OCI-M1 (cell line): ENCODE data around the gene ACACB.

Experiments
- DNase-seq: peaks from one replicate; lab custom pipeline; 2025; lab: John Stamatoyannopoulos, UW

The ACACB gene

DNA sequence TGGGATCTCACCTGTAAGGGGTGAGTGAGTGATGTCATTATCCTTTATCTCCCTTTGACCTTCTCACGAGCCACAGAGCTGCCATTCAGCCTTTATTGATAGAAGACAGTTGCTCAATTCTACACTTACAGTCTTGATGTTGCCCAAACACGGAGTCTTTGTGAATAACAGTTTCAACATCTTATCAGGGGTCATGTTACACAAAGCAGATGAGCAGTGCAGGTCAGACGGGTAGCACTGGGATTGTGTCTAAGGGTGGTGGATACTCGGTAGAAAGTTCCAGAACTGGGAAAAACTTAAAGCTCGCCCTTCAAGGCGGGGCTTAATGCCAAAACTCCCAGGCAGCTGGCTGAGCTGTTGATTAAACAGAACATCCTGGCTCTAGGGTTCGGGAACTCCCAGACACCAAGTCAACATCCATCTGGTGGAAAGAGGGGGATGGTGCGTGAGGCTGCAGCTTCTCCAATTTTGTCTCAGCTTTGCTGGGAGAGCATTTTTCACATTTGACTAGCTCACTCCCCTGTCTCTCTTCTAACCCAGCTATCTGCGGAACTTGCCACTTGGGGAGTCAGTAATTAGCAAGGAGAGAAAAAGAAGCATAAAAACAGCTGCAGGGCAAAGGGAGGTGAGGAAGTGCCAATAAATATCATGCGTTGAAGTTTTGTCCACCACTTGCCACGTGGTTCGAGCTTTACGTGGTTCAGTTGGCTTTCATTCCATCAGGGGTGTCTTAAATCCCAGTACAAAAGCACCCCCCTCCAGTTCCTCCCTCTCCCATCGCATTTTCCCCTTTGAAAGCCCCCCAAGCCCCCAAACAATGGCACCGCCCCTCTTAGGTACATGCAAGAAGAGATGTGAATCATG, 161.7 kb downstream of the ACACB start:
- DNase-seq = no peak

DNA sequence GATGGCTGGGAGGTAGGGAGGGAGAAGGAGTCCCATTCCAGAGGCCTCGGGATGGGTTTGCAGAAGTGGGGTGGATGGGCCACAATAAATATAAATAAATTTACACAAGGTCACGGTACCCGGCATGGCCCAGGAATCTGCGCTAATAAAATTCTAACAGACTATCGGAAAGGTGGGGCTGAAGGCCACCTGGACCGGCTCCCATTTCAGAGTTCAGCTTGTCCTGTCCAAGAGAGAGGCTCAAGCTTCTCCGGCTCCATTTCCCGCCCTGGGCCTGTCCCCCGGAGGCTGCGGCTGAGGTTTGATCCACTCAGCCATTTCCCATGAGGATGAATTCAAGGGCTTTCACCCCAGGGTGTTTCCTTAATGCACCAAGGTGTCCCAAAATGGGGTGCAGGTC, 162.5 kb downstream of the ACACB start:
- DNase-seq = no peak

DNA sequence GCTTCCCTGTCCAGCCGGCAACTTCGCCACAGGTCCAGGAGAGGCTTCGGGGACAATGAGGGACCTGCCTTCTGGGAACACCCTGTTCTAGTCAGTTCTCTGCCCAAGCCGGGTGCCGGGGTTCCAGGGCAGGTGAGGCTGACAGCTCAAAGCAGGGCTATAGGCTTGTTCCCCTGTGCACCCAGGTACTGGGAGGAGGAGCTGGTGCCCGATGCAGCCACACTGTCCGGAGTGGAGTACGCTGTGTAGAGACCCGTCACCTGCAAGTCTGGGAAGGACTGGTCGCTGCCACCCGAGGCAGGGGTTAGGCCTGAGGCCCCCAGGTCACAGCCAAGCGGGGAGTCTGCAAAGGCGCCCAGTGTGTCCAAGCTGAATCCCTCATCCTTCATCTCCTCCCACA, 163.1 kb downstream of the ACACB start:
- no peak for DNase-seq

DNA sequence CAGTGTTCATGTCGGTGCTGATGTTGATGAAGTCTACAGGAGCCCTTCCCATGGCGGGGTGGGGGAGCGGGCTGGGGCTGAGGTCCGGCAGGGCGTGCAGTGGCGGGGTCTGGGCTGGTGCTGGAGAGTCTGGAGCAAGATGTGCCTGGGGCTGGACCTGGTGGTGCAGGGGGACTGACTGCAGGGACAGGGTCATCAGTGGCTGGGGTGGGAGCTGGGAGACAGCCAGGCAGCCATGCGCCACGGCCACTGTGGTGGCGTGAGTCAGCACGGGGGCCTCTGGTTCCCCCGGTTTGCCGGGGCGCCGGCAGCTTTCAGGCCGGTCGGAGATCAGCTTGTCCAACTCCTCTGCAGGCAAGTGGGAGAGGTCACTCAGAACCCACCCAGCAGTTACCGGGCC, 165.1 kb downstream of the ACACB start:
- no peak for DNase-seq

DNA sequence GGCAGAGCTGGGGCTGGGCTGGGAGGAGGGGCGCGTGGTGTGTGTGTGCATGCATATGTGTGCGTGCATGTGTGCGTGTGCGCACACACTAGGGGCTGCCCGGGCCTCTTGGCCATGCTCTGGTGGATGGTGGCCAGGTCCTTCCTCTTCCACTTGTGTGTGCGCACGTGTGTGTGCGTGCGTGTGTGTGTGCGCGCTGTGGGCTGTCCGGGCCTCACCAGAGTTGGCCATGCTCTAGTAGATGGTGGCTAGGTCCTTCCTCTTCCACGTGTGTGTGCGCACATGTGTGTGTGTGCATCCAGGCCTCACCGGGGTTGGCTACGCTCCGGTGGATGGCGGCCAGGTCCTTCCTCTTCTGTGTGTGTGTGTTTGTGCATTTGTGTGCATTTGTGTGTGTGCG, 168.0 kb downstream of the ACACB start:
- DNase-seq = no peak

DNA sequence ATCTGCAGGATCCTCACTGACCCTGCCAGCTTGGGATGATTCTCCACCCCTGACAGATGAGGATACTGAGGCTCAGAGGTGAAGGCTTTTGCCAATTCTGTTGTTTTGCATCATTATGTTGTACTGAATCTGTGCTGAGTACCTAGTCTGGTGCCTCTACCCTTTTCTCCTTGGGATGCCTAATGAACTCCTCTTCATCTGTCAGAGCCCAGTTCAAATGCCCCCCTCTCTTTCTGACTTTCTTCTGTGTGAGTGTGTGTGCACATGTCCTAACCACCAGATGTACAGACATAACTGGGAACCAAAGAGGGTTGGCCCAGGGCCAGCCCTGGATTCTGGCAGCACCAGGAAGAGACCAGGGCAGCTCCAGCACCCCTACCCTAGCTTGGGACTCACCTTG, 169.9 kb downstream of the ACACB start:
- DNase-seq = no peak

DNA sequence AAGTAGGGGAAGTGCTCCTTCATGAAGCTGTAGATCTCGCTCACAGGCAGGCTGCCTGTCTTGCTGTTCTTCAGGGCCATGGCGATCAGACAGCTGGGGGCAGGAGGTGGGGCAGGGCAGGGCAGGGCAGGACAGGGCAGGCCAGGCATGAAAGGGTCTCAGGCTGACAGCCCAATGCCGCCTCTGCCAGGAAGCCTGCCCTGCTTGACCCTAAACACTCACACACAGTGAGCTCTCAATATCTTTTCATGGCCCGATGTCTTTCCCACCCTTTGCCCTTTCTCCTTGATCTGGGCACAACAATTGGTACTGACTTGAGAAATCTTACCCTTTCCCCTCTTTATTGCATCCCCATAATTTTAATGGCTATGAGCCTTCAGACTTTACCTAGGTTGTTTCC, 170.3 kb downstream of the ACACB start:
- no peak for DNase-seq

DNA sequence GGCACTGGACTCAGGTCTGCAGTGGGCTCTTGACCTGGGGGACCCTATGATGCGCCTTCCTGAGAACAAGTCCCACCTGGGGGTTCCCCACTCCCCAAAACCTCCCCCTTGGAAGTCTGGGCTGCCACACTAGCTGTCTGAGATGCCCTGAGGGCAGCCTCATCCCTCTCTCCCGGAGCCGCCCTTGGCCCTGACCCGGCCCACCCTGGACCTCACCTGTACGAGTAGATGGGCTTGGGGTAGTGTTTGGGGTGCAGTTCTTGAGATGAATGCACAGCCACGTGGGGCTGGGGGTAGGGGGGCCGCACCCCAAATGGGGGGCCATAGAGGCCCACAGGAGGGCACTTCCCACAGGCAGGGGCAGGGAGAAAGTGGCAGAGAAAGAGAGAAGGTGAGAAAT, 170.8 kb downstream of the ACACB start:
- DNase-seq = no peak

DNA sequence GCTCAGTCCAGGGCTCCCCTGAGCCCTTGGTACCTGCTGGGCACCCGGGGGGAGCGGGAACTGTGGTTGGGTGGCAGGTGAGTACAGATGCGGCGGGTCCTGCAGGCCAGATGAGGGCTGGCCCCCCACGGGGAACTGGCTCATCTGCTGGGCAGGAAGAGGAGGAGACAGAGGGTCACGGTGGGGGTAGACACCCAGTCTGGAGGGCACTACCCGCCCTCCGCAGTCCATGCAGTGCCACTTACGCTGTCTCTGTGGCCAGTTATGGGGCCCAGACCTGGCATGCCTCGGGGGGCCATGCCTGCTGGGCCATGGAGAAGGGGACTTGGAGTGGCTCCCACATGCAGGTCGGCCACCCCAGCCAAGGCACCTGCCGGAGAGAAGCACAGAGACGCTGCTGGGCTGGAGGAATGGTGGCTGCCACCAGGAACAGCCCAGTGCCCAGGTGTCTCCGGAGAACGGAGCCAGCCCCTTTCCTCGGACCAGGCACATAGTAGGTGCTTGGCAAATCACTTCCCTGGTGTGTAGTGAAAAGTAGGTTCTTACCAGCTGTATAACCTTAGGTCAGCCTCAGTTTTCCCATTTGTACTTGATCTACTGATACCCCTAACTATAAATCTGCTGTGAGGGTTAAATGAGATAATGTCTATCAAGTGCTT, 171.6 kb downstream of the ACACB start:
- DNase-seq = no peak

DNA sequence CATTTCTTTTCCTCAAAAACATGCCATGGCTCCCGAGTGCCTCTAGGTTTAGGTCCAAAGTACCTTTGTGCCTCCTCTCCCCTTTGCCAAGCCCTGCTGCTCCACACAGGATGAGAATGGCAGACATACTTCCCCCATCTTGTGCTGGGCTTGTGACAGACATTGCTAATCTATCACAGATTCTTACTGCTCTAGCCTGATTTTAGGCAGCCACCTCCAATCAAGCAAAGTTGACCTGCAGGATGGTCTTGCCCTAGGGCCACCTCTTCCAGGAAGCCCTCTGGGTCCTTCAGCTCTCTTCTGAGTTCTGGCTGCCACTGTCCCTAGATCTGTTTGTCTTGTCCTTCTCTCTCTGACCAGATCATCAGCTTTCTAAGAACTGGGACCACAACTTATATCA, 172.2 kb downstream of the ACACB start:
- DNase-seq = peak; percentile 22

DNA sequence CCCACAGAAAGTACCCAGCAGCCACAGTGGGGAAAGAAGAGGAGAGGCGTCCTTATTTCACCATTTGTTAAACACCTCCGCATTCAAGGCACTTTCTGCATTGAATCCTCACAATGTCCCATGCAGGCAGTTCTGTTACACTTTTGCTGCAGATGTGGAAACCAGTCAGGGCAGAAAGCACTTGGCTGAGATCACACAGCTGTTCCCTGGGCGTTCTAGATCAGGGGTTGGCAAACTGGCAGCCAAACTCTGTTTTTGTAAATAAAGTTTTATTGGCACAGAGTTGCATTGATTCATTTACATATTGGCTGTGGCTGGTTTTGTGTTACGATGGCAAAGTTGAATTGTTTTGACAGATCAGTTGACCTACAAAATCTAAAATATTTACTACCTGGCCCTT, 172.6 kb downstream of the ACACB start:
- DNase-seq = no peak

DNA sequence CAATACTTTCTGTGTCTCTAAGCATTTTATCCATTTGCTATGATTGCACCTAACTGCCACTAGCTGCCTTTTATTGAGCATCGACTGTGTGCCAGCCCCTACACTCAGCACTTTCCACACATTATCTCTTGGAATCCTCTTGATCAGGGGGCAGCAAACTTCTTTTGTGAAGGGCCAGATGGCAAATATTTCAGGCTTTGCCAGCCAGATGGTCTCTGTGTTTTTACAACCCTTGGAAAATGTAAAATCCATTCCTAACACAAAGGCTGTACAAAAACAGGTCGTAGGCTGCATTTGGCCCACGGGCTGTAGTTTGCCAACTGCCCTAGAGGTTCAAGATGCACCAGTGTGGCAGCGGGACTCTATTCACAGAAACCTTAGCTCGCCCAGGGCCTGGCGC, 173.2 kb downstream of the ACACB start:
- DNase-seq = no peak

DNA sequence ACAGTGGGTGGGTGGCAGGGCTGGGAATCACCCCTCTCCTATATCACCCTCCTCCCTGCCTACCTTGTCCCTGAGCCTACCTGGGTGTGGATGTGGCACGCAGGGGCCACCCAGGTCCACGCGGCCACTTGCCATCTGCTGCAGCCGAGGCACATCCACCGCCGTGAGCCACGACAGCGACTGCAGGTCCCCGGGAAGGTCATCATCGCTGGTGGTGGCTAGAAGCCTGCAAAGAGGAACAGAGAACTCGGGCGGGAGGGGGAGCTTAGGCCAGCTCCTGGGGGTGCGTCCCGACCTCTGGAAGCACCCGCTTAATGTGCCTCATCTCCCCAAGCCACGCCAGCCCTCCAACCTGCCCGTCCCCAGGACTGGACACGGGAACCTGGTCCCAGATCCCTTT, 173.7 kb downstream of the ACACB start:
- DNase-seq = no peak

DNA sequence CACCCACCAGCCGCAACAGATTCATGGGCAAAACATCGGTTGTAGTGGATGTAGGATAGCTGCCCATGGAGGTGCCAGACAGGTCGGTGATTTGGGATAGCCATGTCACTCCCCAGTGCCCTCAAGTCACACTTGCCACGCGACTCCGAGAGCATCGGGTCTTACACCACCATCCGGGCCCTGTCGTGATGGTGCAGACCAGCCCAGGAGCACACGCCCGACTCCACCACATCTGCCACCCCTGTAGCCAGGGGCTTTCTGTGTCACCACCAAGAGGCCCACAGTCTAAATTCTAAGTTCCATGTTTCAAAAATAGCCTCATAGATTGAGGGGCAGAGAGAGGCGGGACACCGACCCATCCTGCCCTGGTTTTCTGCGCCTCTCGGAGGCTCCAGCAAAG, 174.7 kb downstream of the ACACB start:
- DNase-seq = no peak

DNA sequence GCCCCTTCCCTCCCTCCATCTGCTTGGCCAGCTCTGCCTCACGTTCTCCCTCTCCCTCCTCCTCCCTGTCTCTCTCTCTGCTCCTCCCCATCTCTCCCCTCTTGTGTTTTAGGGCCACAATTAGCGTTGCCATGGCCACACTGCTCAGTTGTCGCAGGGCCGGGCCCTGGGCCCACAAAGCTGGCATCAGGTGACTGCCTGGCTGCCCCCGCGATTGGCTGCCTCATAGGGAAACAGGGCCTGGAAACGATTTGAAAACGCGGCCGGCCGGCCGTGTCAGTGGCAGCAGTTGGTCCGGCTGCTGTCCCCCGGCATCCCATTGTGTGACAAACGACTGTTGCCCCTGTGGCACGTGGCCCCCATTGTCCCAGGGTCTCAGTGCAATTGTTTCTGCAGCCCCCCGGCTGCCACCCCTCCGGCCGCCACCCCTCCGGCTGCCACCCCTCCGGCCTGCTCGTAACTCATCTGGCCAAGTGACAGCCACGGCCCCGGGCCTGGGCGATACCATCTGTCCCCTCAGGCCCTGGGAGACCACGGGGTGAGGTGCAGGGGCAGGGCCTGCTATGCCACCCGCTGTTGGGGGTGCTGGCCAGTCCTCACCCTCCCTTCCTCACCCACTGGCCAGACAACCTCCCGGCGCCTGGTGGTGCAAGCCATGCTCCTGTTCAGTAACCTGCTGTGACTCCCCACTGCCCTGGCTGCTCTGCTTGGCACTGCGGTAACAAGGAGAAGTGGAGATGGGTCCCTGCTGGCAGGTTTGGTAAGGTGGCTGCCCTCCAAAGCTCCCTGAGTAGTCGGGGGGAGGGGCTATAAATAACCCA, 175.3 kb downstream of the ACACB start:
- DNase-seq = no peak

DNA sequence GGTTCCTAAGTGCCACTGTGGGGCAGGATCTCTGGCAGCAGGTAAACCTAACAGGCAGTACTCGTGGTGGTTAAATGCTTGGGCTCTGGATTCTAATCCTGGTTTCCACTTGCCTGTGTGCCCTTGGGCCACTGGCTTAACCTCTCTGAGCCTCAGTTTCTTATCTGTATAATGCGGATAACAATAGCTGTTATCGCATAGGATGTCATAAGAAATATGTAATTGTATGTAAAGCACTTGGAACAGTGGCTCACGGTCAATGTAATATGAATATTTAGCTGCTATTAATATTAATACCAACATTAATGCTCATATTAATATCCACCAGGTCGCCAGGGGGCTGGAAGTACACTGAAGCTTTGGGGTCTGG, 175.9 kb downstream of the ACACB start:
- DNase-seq = no peak

DNA sequence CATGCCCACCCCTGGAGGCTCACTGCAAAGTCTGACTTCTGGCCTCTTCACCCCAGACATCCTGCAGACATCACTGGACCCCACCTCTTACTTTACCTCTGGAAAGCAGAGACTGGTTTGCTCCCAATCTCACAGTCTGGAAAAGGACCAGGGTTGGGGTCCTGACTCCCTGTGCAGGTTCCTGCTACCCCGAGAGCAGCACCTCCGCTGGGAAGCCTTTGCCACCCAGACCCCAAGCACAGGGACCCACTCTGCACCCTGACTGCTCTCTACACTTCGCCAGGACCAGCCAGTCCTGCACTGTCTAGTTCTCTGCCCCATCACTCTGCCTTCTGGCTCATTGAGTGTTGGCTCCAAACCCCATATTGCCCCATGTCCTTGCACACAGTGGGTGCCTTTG, 176.7 kb downstream of the ACACB start:
- DNase-seq = no peak

DNA sequence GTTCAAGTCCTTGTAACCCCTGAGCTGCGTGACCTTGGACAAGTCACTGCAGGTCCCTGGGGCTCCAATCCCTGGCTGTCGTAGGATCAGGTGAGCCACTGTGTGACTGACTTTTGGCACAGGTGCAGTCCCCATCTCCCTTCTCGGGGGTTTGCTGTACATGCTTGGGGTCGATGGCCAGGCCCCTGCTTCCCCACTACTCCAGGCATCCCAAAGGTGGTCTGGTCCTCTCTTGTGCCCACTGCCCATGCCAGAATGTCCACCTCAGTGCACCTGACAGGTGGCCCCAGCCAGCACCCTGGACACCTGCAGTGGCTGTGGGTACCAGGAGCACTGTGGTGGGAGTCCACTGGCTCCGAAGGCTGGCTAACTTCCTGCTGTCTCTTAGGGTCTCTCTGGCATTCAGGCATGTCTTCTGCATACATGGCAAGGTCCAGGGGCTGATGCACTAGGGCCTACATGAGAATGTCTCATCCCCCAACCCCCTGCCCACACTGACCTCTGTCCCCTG, 178.0 kb downstream of the ACACB start:
- DNase-seq = no peak

DNA sequence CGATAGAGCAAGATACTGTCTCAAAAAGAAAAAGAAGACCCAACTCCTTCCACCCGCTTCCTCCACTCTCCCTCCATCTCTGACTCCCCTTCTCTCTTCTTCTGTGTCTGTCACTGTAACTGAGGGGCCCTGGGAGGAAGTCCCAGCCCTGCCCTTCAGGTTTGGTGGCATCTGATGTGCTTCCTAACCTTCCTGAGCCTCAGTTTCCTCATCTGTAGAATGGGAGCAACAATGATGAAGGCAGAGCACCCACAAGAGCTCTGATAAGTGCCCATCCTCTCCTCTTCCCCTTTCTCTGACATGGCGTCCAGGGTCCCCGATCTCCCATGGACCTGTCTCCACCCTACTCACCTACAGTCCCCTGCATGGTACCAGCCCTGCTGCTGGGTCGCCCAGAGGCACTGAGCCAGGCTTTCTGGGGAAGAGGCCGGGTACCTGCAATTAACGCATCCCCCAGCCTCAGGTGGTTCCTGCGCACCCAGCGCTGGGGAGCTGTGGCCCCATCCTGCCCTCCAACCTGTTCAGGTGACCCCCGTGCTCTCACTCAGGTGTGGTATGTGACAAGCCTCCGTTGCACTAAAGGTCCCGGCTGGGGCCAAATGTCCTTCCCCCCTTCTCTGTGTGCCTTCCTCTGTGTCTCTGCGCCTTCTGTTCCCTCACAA, 179.5 kb downstream of the ACACB start:
- DNase-seq = no peak

DNA sequence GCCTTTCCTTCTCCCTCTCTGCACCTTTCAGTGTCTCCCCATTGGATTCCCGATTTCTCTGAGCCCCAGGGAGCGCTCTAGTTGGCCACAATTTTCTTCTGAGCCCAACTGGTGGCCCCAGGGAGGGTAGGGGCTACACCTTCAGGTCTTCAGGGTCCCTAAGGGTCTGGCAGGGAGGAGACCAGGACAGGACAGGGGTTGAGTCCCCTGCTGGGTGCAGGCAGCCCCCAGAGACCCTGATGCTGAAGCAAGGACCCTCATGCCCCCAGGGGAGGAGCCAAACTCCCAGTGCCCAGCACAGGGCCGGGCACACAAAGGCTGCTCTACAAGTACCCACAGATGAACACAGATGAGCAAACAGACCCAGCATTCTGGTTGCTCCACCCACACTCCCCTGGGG, 180.0 kb downstream of the ACACB start:
- no peak for DNase-seq

DNA sequence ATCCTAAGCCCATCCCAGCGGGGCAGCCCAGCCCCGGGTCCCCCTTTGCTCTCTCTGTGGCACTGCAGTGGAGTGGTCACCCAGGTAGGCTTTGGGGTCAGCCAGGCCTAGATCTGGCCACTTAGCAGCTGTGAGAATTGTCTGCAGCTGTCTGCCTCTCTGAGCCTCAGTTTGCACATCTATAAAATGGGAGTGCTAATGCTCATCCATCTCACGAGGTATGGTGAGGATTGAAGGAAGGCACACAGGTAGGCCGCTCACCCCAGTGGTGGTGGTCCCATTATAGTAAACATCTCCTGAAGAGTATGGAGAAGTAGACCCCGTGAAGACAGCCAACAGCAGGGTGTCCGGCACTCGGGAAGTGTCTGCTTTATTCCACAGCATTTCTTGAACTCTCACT, 183.5 kb downstream of the ACACB start:
- no peak for DNase-seq

DNA sequence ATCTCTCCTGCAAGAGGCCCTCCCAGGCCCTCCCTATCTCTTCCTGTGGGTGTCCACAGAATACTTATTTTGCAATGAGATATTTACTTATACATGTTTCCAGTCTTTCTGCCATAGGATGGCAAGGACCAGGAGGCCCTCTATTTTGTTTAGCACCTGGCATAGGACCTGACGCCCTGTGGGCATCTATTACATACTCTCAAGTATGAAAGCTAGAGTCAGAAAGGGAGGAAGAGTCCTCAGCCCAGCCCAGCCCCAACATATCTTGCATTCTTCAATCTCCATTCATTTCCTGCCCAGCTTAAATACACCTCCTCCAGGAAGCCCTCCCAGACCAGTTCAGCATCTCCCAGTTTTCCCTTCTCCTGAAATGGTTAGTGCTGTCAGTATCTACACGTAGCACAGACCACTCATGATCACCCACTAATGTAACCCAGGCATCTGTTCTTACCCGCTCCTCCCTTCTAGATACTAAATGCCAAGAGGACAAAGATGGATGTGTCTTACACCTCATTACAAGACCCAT, 185.3 kb downstream of the ACACB start:
- no peak for DNase-seq
